GM19438 (cell line): ENCODE results near the gene TMCC2.

Experiments used
- ATAC-seq: cut with Tn5 transposase; IDR thresholded peaks from one replicate; pipeline ENCODE4 v1.9.1; 2021; ENCODE audit warnings: low read depth; ENCODE audit not compliant: unreplicated experiment

Gene TMCC2

GRCh38 chr1:205319081-205320018, 91.6 kb downstream of the TMCC2 start:
- no peak for ATAC-seq

- peak; percentile 67 for ATAC-seq
These were observed 93.6 kb downstream of the TMCC2 start, which contains the start of gene NUAK2 for GRCh38 chr1:205321162-205321958. Gene NUAK2 (minus strand): TSS chr1:205321745. CDS start chr1:205321628, 117 bp downstream.

- no peak for ATAC-seq
These were observed 94.2 kb downstream of the TMCC2 start for GRCh38 chr1:205321959-205322283.
